CD14-positive monocyte (primary cell): ENCODE data around the gene LIMCH1. TPM values are rescaled to one million over a fixed set of nuclear protein-coding genes. Genes with fewer than 3 reads are reported as not detected.

Experiments used
- DNase-seq, 3 donors: peaks; one replicate each; pipeline ENCODE4 v3.0.0-alpha.2; 2011 to 2022
- H2AFZ ChIP-seq: 2 replicates; pipeline ENCODE4 v1.6.0; 2012; ENCODE audit warnings: mild to moderate bottlenecking, low read depth, low read length, inconsistent platforms; ENCODE audit not compliant: insufficient read depth, poor library complexity, severe bottlenecking
- H3K27ac ChIP-seq, 2 donors: 1 replicate in 1 of 2; 2 replicates in 1 of 2; pipeline ENCODE4 v1.5.1; 2012 to 2013; ENCODE audit warnings: low read length in 2 of 2, control low read depth in 1 of 2, inconsistent platforms in 1 of 2, low read depth in 1 of 2, mild to moderate bottlenecking in 1 of 2
- H3K27me3 ChIP-seq, 2 donors: one replicate each; pipeline versions ENCODE4 v1.6.0 to v1.6.1; 2011 to 2013; ENCODE audit warnings: low read length in 2 of 2; ENCODE audit not compliant: control insufficient read depth in 2 of 2, insufficient read depth in 2 of 2
- H3K36me3 ChIP-seq, 2 donors: replicated peaks in 1 of 2; 1 replicate in 1 of 2; 2 replicates in 1 of 2; pipeline versions ENCODE4 v1.5.1 to v1.6.1; 2012 to 2013; ENCODE audit warnings: low read length in 2 of 2, control low read depth in 1 of 2, inconsistent platforms in 1 of 2, mild to moderate bottlenecking in 1 of 2; ENCODE audit not compliant: insufficient read depth in 2 of 2, control insufficient read depth in 1 of 2
- H3K4me1 ChIP-seq, 2 donors: 1 replicate in 1 of 2; 2 replicates in 1 of 2; pipeline versions ENCODE4 v1.5.1 to v1.6.1; 2012 to 2013; ENCODE audit warnings: low read length in 2 of 2, control low read depth in 1 of 2, inconsistent platforms in 1 of 2, mild to moderate bottlenecking in 1 of 2, moderate library complexity in 1 of 2; ENCODE audit not compliant: insufficient read depth in 2 of 2, control insufficient read depth in 1 of 2
- H3K4me2 ChIP-seq: replicated peaks from 2 replicates; pipeline ENCODE3; 2012; ENCODE audit warnings: low read length, moderate library complexity, mild to moderate bottlenecking; ENCODE audit not compliant: poor library complexity, severe bottlenecking; ENCODE audit errors: extremely low read depth
- H3K4me3 ChIP-seq, 3 experiments: fragments of 200-600 bp in 1 of 3; sonication (generic) in 1 of 3; replicated peaks in 1 of 3; 1 replicate in 2 of 3; 2 replicates in 1 of 3; pipeline ENCODE4 v1.5.1; 2011 to 2013; ENCODE audit warnings: low read length in 3 of 3, mild to moderate bottlenecking in 3 of 3, control low read depth in 2 of 3, low read depth in 2 of 3, inconsistent platforms in 1 of 3, moderate library complexity in 1 of 3
- H3K79me2 ChIP-seq: 2 replicates; pipeline ENCODE4 v1.6.0; 2012; ENCODE audit warnings: mild to moderate bottlenecking, control low read depth, inconsistent platforms, low read length, moderate library complexity; ENCODE audit not compliant: insufficient read depth
- H3K9ac ChIP-seq: 2 replicates; pipeline ENCODE4 v1.6.0; 2017; ENCODE audit warnings: low read length, mild to moderate bottlenecking; ENCODE audit not compliant: insufficient read depth, poor library complexity, severe bottlenecking
- H3K9me3 ChIP-seq, 2 donors: replicated peaks in 1 of 2; 1 replicate in 1 of 2; 2 replicates in 1 of 2; pipeline versions ENCODE4 v1.5.1 to v1.6.1; 2012 to 2013; ENCODE audit warnings: low read length in 2 of 2, control low read depth in 1 of 2; ENCODE audit not compliant: control insufficient read depth in 1 of 2, insufficient read depth in 1 of 2
- H4K20me1 ChIP-seq: 2 replicates; pipeline ENCODE4 v1.6.0; 2012; ENCODE audit warnings: mild to moderate bottlenecking, low read length, control low read depth, moderate library complexity; ENCODE audit not compliant: insufficient read depth
- H3K27ac Mint-ChIP-seq, 7 donors: one replicate each; pipeline ENCODE4 v1.8.0; 2020; ENCODE audit warnings: mild to moderate bottlenecking in 7 of 7, mixed read lengths in 7 of 7, moderate library complexity in 6 of 7, inconsistent platforms in 2 of 7
- H3K27me3 Mint-ChIP-seq, 3 donors: one replicate each; pipeline ENCODE4 v1.8.0; 2021 to 2022; ENCODE audit warnings: low read depth in 3 of 3, mild to moderate bottlenecking in 3 of 3, mixed read lengths in 3 of 3, moderate library complexity in 3 of 3, inconsistent platforms in 1 of 3
- H3K36me3 Mint-ChIP-seq, 2 donors: one replicate each; pipeline ENCODE4 v1.8.0; 2020; ENCODE audit warnings: mixed read lengths in 2 of 2, inconsistent platforms in 1 of 2, mild to moderate bottlenecking in 1 of 2
- H3K4me1 Mint-ChIP-seq: one replicate; pipeline ENCODE4 v1.8.0; 2020; ENCODE audit warnings: mild to moderate bottlenecking, mixed read lengths
- H3K4me3 Mint-ChIP-seq, 2 donors: one replicate each; pipeline ENCODE4 v1.8.0; 2020; ENCODE audit warnings: mild to moderate bottlenecking in 2 of 2, mixed read lengths in 2 of 2, moderate library complexity in 1 of 2
- H3K9me3 Mint-ChIP-seq, 7 donors: one replicate each; pipeline ENCODE4 v1.8.0; 2020 to 2022; ENCODE audit warnings: mixed read lengths in 7 of 7, mild to moderate bottlenecking in 6 of 7, moderate library complexity in 6 of 7, inconsistent platforms in 2 of 7
- CTCF ChIP-seq: fragments of 200-600 bp; IDR thresholded peaks from one replicate; pipeline ENCODE4 v1.8.0; 2022; ENCODE audit warnings: antibody characterized with exemption, mild to moderate bottlenecking
- WGBS: methylation state at CpG from one replicate; pipeline ENCODE4 v1.1.5; 2013; ENCODE audit warnings: missing lambda C conversion rate; ENCODE audit not compliant: insufficient coverage; 5-methylcytosine and 5-hydroxymethylcytosine counted together
- intact Hi-C, 2 donors: fragments of 100-400 bp; cut with micrococcal nuclease; formaldehyde crosslinking; loops; one replicate each; pipeline versions ENCODE4 v1.15.0 to v1.15.1; 2023
- polyA plus RNA-seq, 3 donors: library from polyadenylated mRNA; depleted of rRNA in 1 of 3; unstranded in 2 of 3; stranded (reverse) in 1 of 3; fragments of 300-500 nt in 2 of 3; fragments of >200 nt in 1 of 3; fragmentation: Illumina TruSeq in 2 of 3; gene quantifications; 1 replicate in 2 of 3; 2 replicates in 1 of 3; pipeline ENCODE4 v1.2.3, GENCODE V29; 2012 to 2021

Gene LIMCH1
- polyA plus RNA-seq, 3 donors = 0.25 to 0.64 (median 0.32) TPM

- Histone ChIP-seq H3K4me3 (no peak overlapping the region), H4K20me1 (no peaks in the 10 kb centered on the region), H3K4me1 (no peaks in the 10 kb centered on the region), H3K36me3 (no peaks in the 10 kb centered on the region), H3K79me2 (no peaks in the 10 kb centered on the region), H3K27ac (no peak overlapping the region), H3K9ac (no peak overlapping the region), H3K27me3 (no peaks in the 10 kb centered on the region), H3K9me3 (no peaks in the 10 kb centered on the region), H3K4me2 (no peak overlapping the region), H2AFZ (no peak overlapping the region)
- H3K36me3 Mint-ChIP-seq = no peaks in the 10 kb centered on the region
- TF ChIP-seq CTCF = no peak
- H3K4me1 Mint-ChIP-seq = no peaks in the 10 kb centered on the region
- H3K4me3 Mint-ChIP-seq = no peak overlapping the region
- peaks cover 0 to 3% (median 0%) of the 10 kb centered on the region in 3 donors for H3K27me3 Mint-ChIP-seq
- no peak overlapping the region for H3K27ac Mint-ChIP-seq
- H3K9me3 Mint-ChIP-seq = no peaks in the 10 kb centered on the region
- intact Hi-C loops = no loop called here
- no peak for DNase-seq
- whole genome bisulfite sequencing = 92% methylated on average over 16 of the region's 16 CpGs
Observed at GRCh38 chr4:41619161-41619560, 81.2 kb downstream of the LIMCH1 start.

GRCh38 chr4:41620594-41621256 is 82.8 kb downstream of the LIMCH1 start:
- H3K27me3 Mint-ChIP-seq = peaks cover 0 to 3% (median 0%) of the 10 kb centered on the region in 3 donors
- H3K4me2 ChIP-seq = no peak overlapping the region
- no peaks in the 10 kb centered on the region for H3K27me3 ChIP-seq
- DNase-seq = no peak
- H3K36me3 Mint-ChIP-seq = no peaks in the 10 kb centered on the region
- H2AFZ ChIP-seq = no peak overlapping the region
- 100% methylated on average over 2 of the region's 5 CpGs for WGBS
- no peak overlapping the region for H3K27ac ChIP-seq
- H3K9me3 ChIP-seq = no peaks in the 10 kb centered on the region
- no peak overlapping the region for H3K27ac Mint-ChIP-seq
- H3K4me3 Mint-ChIP-seq = no peak overlapping the region
- no peaks in the 10 kb centered on the region for H4K20me1 ChIP-seq
- H3K4me1 ChIP-seq = no peaks in the 10 kb centered on the region
- no peaks in the 10 kb centered on the region for H3K79me2 ChIP-seq
- H3K36me3 ChIP-seq = no peaks in the 10 kb centered on the region
- no peaks in the 10 kb centered on the region for H3K4me1 Mint-ChIP-seq
- no peaks in the 10 kb centered on the region for H3K9me3 Mint-ChIP-seq
- H3K9ac ChIP-seq = no peak overlapping the region
- H3K4me3 ChIP-seq = no peak overlapping the region
- intact Hi-C loops = no loop called here
- TF ChIP-seq CTCF = no peak
